Right lobe of liver (tissue), 4 donors: ENCODE results near the gene VASH2.

Source experiments
- POLR2A ChIP-seq: fragments of 450-650 bp; IDR thresholded peaks from one replicate; pipeline ENCODE4 v1.6.1; 2017; ENCODE audit warnings: antibody characterized with exemption, mild to moderate bottlenecking
- TF ChIP-seq, protein P1 (sequence below), 4 donors: fragments of 200-600 bp in 3 of 4; fragments of 450-650 bp in 1 of 4; IDR thresholded peaks; one replicate each; pipeline versions ENCODE4 v1.5.1 to v1.8.0; 2016 to 2022; ENCODE audit warnings: antibody characterized with exemption in 4 of 4, mild to moderate bottlenecking in 2 of 4
- donor health status: DM: no; HTN: no; CAD: no.
- donor health status: DM: no; HTN: no; CAD: no.
- donor health status: DM: no; HTN: yes; CAD: no.

DNA sequence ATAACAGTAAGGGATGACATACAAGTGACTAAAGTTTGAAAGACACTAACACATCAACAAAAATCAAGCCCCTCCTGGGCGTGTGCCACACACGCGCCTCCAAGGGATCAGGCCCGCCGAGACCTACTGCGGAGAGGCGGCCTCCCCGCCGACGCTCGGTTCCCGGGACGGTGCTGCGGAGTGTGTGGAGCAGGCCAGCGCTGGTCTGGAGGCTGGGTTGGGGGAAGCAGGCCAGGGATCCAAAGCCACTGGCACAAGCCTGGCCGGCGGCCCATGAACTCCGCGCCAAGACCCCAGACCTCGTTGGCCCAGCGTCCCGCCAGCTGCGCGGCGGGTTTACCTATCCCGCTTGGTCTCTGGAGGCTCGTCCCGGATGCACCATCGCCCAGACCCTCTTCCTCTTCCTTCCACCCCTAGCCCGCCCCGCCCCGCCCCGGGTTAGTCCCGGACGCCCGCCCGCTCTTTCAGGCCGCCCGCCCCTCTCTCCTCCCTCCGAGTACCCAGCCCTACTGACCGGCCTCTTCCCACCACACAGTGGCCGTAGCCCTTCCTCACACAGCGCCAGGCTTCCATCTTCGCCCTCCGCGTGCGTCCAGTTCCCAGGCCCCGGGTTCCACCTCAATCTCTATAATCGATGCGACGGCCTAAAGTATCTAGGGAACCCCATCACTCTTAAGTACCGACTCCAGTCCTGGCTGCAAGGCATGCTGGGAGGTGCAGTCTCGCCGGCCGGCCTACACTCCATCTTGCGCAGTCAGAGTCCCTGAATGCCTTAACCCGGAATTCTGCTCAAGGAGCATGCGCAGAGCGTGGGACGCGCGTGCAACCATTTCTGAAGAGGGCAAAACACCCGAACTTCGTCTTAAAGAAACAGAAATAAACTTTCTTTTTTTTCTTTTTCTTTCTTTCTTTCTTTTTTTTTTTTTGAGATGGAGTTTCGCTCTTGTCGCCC lies 65.0 kb downstream of the VASH2 start, which contains the start of gene ANGEL2:
- TF ChIP-seq, protein P1, sequence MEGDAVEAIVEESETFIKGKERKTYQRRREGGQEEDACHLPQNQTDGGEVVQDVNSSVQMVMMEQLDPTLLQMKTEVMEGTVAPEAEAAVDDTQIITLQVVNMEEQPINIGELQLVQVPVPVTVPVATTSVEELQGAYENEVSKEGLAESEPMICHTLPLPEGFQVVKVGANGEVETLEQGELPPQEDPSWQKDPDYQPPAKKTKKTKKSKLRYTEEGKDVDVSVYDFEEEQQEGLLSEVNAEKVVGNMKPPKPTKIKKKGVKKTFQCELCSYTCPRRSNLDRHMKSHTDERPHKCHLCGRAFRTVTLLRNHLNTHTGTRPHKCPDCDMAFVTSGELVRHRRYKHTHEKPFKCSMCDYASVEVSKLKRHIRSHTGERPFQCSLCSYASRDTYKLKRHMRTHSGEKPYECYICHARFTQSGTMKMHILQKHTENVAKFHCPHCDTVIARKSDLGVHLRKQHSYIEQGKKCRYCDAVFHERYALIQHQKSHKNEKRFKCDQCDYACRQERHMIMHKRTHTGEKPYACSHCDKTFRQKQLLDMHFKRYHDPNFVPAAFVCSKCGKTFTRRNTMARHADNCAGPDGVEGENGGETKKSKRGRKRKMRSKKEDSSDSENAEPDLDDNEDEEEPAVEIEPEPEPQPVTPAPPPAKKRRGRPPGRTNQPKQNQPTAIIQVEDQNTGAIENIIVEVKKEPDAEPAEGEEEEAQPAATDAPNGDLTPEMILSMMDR (IDR thresholded peaks at IDR 0.05) = no peak
- TF ChIP-seq POLR2A = peak; percentile 66
